Vagina (tissue), 2 donors: ENCODE results near the gene FBXW11. TPM values are rescaled to one million over a fixed set of nuclear protein-coding genes. Genes with fewer than 3 reads are reported as not detected.
A peak's percentile ranks its signal among the peaks of the same experiment; 100 is the strongest.

Source experiments
- DNase-seq, 2 donors: peaks; one replicate each; pipeline ENCODE4 v3.0.0-alpha.2; 2017; ENCODE audit errors: extremely low spot score in 2 of 2
- H3K27ac ChIP-seq: fragments of 200-600 bp; sonication (generic); one replicate; pipeline ENCODE4 v1.5.1; 2019
- H3K27me3 ChIP-seq: fragments of 200-600 bp; sonication (generic); one replicate; pipeline ENCODE4 v1.5.1; 2019
- H3K36me3 ChIP-seq, 2 donors: fragments of 200-600 bp; sonication (generic); one replicate each; pipeline ENCODE4 v1.5.1; 2017 to 2019
- H3K4me1 ChIP-seq: fragments of 200-600 bp; sonication (generic); one replicate; pipeline ENCODE4 v1.5.1; 2019
- H3K4me3 ChIP-seq, 2 donors: fragments of 200-600 bp; sonication (generic); 1 replicate in 1 of 2; 2 replicates in 1 of 2; pipeline ENCODE4 v1.5.1; 2016 to 2019
- H3K9me3 ChIP-seq: fragments of 200-600 bp; sonication (generic); one replicate; pipeline ENCODE4 v1.5.1; 2019
- POLR2A ChIP-seq, 2 donors: fragments of 450-650 bp; IDR thresholded peaks; one replicate each; pipeline ENCODE4 v1.6.1; 2017; ENCODE audit warnings: antibody characterized with exemption in 2 of 2, mild to moderate bottlenecking in 2 of 2, moderate library complexity in 2 of 2
- POLR2AphosphoS5 ChIP-seq, 2 donors: sonication (generic); formaldehyde crosslinking; IDR thresholded peaks; one replicate each; pipeline ENCODE4 v1.9.0; 2017; ENCODE audit warnings: antibody characterized with exemption in 2 of 2, mild to moderate bottlenecking in 2 of 2, low read depth in 1 of 2; ENCODE audit not compliant: insufficient read depth in 1 of 2
- intact Hi-C: fragments of 100-400 bp; cut with DNase I; formaldehyde crosslinking; loops from one replicate; pipeline ENCODE4 v1.15.1; 2023
- total RNA-seq: library from RNA; depleted of rRNA; stranded (reverse); fragments of >200 nt; gene quantifications from one replicate; pipeline ENCODE4 v1.2.3, GENCODE V29; 2016
- TF ChIP-seq, protein P1 (sequence below), 3 experiments: fragments of 450-650 bp in 2 of 3; fragments of 200-600 bp in 1 of 3; sonication (generic) in 1 of 3; IDR thresholded peaks; one replicate each; pipeline ENCODE4 v1.5.1; 2017 to 2019; ENCODE audit warnings: antibody characterized with exemption in 3 of 3, mild to moderate bottlenecking in 2 of 3, moderate library complexity in 2 of 3

FBXW11 gene
- total RNA-seq = 40.5 TPM

DNA sequence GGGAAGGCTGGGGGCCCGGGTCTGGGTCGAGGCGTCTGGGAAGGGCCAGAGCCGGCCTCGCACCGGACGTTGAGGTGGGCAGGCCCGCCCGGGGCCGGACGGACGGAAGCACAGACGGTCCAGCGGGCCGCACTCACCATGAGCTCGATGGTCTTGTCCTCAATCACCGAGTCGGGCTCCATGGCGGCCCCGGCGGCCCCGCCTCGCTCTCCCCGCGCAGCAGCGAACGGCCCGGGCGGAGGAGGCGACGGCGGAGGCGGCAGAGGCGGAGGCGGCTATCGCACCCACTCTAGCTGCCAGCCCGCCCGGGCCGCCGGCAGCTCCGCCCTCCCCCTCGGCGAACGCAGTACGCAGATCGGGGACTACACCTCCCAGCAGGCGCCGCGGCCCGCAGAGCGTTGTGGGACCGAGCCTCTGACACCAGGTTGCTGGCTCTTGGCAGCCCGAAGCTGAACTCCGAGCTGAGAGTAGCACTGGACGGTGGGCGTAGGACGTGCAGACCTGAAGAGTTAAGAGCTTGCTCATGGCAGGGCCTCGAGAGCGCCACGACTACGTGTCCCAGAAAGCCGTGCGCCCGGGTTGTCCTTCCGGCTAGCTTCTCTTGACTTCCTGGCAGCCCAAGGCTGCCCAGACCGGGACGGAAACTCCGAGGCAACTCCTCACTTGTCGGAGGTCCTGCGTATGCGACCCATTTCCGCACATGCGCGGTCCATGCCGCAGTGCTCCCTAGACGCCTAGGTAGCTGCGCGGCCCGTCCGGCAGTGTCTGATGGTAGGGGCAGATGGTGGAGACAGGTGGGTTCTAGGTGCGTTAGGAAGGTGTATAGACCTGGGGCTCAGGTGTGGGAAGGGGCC is at the start of gene FBXW11:
FBXW11 (minus strand) TSS at position 318 of the 854 bp plus-strand sequence; CDS start at position 182, 136 bp downstream.
- intact Hi-C loops = loop anchor here (10.0 kb wide), 1 partner anchor 92 kb away; no protein-coding TSS in a partner anchor
- peak; percentile 87 to 96 for TF ChIP-seq POLR2AphosphoS5 (IDR thresholded peaks at IDR 0.05; ENCODE audit: insufficient read depth in 1 of 2, low read depth in 1 of 2)
- peak in 1 of 2 donors; percentile 82 for TF ChIP-seq POLR2A (IDR thresholded peaks at IDR 0.05)
- TF ChIP-seq, protein P1, sequence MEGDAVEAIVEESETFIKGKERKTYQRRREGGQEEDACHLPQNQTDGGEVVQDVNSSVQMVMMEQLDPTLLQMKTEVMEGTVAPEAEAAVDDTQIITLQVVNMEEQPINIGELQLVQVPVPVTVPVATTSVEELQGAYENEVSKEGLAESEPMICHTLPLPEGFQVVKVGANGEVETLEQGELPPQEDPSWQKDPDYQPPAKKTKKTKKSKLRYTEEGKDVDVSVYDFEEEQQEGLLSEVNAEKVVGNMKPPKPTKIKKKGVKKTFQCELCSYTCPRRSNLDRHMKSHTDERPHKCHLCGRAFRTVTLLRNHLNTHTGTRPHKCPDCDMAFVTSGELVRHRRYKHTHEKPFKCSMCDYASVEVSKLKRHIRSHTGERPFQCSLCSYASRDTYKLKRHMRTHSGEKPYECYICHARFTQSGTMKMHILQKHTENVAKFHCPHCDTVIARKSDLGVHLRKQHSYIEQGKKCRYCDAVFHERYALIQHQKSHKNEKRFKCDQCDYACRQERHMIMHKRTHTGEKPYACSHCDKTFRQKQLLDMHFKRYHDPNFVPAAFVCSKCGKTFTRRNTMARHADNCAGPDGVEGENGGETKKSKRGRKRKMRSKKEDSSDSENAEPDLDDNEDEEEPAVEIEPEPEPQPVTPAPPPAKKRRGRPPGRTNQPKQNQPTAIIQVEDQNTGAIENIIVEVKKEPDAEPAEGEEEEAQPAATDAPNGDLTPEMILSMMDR (IDR thresholded peaks at IDR 0.05) = no peak
- Histone ChIP-seq H3K9me3 (no peaks in the 10 kb centered on the region), H3K36me3 (no peaks in the 10 kb centered on the region), H3K27ac (peak within 1 kb of the TSS; percentile 93), H3K4me3 (peak within 1 kb of the TSS; percentile 84 to 94), H3K4me1 (peaks cover 50% of the 10 kb centered on the region), H3K27me3 (no peaks in the 10 kb centered on the region)
- peak; percentile 97 to 98 for DNase-seq

DNA sequence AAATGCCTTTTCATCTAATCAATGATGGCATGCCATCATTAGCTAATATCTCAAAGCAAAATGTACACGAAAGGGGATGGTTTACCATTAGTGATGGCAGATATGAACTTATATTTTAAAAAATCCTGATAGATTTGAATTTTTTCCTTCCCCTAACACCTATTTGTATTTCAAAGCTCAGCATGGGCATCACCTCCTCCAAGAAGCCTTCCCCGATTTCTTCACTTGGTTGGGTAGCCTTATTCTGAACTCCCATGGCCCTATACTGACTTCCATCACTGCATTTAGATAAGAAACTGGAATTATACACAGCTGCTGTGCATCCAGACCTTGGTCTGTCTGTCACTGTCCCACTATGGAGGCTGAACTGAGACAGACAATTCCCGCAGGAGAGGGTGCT is 49.6 kb upstream of the FBXW11 start:
- Histone ChIP-seq H3K27ac (no peak overlapping the region), H3K4me3 (no peak overlapping the region), H3K9me3 (no peaks in the 10 kb centered on the region), H3K4me1 (no peaks in the 10 kb centered on the region), H3K27me3 (no peaks in the 10 kb centered on the region), H3K36me3 (peaks cover 0 to 23% of the 10 kb centered on the region in 2 donors)
- no peak for TF ChIP-seq POLR2A (IDR thresholded peaks at IDR 0.05)
- TF ChIP-seq POLR2AphosphoS5 (IDR thresholded peaks at IDR 0.05; ENCODE audit: insufficient read depth in 1 of 2, low read depth in 1 of 2) = no peak
- TF ChIP-seq, protein P1 (IDR thresholded peaks at IDR 0.05) = no peak
- DNase-seq = no peak
- intact Hi-C loops = no loop called here

DNA sequence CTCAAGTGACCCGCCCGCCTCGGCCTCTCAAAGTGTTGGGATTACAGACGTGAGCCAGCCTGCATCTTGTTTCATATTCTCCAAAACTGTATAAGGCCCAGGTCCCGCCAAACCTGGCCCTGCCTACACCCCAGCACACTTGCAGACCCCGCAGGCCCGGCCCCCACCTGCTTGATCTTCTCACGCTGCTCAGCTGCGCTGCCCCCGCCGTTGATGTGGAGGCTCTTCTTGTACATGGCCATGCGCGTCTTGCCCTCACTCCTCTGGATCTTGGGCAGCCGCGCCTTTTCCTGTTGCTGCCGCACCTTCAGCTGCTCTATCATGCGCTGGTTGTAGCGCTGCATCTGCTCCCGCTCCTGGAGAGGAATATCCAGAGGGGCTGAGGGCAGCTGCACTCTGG is 49.0 kb upstream of the FBXW11 start:
- intact Hi-C loops = no loop called here
- no peak for DNase-seq
- TF ChIP-seq POLR2A (IDR thresholded peaks at IDR 0.05) (no peak), POLR2AphosphoS5 (IDR thresholded peaks at IDR 0.05; ENCODE audit: insufficient read depth in 1 of 2, low read depth in 1 of 2) (no peak)
- TF ChIP-seq, protein P1 (IDR thresholded peaks at IDR 0.05) = no peak
- Histone ChIP-seq H3K4me1 (no peaks in the 10 kb centered on the region), H3K27ac (no peak overlapping the region), H3K9me3 (no peaks in the 10 kb centered on the region), H3K27me3 (no peaks in the 10 kb centered on the region), H3K4me3 (no peak overlapping the region), H3K36me3 (peaks cover 0 to 21% of the 10 kb centered on the region in 2 donors)

DNA sequence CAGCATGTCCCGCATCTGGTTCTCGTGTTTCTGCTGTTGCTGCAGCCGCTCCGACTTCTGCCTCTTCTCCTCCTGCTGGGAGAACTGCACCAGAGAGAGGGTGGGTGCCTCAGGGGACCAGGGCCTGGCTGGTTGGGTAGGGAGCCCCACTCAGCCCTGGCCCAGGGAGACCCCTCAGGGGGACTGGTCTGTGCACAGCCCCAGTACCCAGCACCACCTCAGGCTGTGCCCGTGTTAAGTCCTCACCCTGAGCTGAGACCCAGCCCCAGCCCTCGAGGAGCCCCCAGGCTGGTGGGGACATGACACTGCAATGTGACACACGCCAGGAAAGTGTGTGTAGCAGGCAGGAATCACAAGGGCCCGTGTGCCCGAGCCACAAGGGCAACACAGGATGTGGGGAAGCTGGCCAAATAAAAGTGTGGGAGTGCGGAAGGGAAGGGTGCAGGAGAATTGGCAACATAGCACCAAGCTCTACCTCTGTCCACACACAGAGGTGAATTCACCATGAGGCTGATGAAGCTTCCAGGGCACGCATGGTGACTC is 48.2 kb upstream of the FBXW11 start:
- Histone ChIP-seq H3K27me3 (no peaks in the 10 kb centered on the region), H3K9me3 (no peaks in the 10 kb centered on the region), H3K36me3 (peaks cover 0 to 21% of the 10 kb centered on the region in 2 donors), H3K27ac (no peak overlapping the region), H3K4me3 (no peak overlapping the region), H3K4me1 (no peaks in the 10 kb centered on the region)
- intact Hi-C loops = no loop called here
- TF ChIP-seq POLR2A (IDR thresholded peaks at IDR 0.05) = no peak
- TF ChIP-seq, protein P1 (IDR thresholded peaks at IDR 0.05) = no peak
- no peak for TF ChIP-seq POLR2AphosphoS5 (IDR thresholded peaks at IDR 0.05; ENCODE audit: insufficient read depth in 1 of 2, low read depth in 1 of 2)
- DNase-seq = no peak
